ENCODE measurements around the gene TLR2. TPM values are rescaled to one million over a fixed set of nuclear protein-coding genes. Genes with fewer than 3 reads are reported as not detected.
"Not testable (repeated sequence)": the region's sequence is repeated elsewhere in the genome, so short reads cannot be mapped to it uniquely, and the experiment has no call there.

Gene TLR2
- total RNA-seq, 1 donor from 2014 or later = 0.21 TPM

DNA sequence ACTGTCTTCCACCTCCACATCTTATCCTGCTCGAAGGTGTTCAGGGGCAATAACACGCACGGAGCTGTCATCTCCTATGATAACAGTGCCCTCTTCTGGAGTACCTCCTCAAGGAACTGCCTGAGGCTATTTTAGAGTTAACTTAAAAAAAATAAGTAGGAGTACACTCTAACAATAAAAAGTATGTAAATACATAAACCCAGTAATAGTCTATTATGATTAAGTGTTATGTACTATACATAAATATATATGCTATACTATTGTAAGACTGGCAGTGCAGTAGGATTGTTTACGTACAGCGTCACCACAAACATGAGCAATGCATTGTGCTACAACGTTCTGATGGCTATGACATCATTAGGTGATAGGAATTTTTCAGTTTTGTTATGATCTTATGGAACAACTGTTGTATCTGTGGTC is 34.5 kb upstream of the TLR2 start:
- peak; percentile 54 for DNase-seq
- Mint-ChIP-seq H3K27me3 (no peaks in the 10 kb centered on the region), H3K4me1 (peaks cover 36% of the 10 kb centered on the region), H3K27ac (no peak overlapping the region), H3K9me3 (no peaks in the 10 kb centered on the region), H3K4me3 (no peak overlapping the region), H3K36me3 (ENCODE audit: low read depth) (peaks cover 2% of the 10 kb centered on the region)
- intact Hi-C loops (cut with micrococcal nuclease) = no loop called here

DNA sequence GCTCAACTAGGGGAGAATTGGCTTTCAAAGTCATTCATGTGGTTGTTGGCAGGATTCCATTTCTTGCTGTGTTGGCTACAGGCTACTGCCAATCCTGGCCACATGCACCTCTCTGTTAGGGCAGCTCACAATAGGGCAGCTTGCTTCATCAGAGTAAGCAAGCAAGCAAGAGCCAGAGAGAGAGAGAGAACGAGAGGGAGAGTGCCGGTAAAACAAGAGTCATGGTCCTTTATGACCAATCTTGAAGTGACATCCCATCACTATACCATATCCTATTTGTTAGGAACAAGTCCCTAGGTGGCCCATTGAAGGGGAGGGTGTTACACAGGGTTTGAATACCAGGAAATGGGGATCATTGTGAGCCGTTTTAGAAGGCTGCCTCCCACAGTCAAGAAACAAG is 33.0 kb upstream of the TLR2 start:
- peaks cover 38% of the 10 kb centered on the region for H3K4me1 Mint-ChIP-seq
- no peaks in the 10 kb centered on the region for H3K27me3 Mint-ChIP-seq
- H3K9me3 Mint-ChIP-seq = no peaks in the 10 kb centered on the region
- H3K36me3 Mint-ChIP-seq (ENCODE audit: low read depth) = no peaks in the 10 kb centered on the region
- intact Hi-C loops (cut with micrococcal nuclease) = loop anchor here (1.0 kb wide), 1 partner anchor 8 kb away; no protein-coding TSS in a partner anchor
- peak overlapping the region; percentile 51 for H3K4me3 Mint-ChIP-seq
- DNase-seq = no peak
- H3K27ac Mint-ChIP-seq = peak overlapping the region; percentile 89

DNA sequence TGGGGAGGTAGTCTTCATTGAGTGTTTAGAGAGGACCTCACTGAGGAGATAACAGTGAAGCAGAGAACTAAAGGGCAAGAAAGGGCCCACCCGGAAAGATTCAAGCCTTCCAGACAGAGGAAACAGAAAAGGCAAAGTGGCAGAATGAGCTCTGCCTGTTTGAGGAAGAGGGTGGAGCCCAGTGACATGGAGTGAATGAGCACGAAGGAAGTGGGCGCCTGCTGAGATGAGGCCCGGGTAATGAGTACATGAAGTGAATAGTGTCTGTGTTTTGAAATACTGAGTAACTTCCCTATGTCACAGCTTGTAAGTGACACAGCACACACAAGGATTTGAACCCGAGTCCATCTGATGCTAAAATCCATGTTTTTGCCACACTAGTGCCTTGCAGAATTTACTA is 32.5 kb upstream of the TLR2 start:
- intact Hi-C loops (cut with micrococcal nuclease) = loop anchor here (1.0 kb wide), 1 partner anchor 8 kb away; no protein-coding TSS in a partner anchor
- peak overlapping the region; percentile 51 for H3K4me3 Mint-ChIP-seq
- H3K9me3 Mint-ChIP-seq = no peaks in the 10 kb centered on the region
- peaks cover 38% of the 10 kb centered on the region for H3K4me1 Mint-ChIP-seq
- peak; percentile 84 for DNase-seq
- no peaks in the 10 kb centered on the region for H3K27me3 Mint-ChIP-seq
- no peaks in the 10 kb centered on the region for H3K36me3 Mint-ChIP-seq (ENCODE audit: low read depth)
- peak overlapping the region; percentile 89 for H3K27ac Mint-ChIP-seq

DNA sequence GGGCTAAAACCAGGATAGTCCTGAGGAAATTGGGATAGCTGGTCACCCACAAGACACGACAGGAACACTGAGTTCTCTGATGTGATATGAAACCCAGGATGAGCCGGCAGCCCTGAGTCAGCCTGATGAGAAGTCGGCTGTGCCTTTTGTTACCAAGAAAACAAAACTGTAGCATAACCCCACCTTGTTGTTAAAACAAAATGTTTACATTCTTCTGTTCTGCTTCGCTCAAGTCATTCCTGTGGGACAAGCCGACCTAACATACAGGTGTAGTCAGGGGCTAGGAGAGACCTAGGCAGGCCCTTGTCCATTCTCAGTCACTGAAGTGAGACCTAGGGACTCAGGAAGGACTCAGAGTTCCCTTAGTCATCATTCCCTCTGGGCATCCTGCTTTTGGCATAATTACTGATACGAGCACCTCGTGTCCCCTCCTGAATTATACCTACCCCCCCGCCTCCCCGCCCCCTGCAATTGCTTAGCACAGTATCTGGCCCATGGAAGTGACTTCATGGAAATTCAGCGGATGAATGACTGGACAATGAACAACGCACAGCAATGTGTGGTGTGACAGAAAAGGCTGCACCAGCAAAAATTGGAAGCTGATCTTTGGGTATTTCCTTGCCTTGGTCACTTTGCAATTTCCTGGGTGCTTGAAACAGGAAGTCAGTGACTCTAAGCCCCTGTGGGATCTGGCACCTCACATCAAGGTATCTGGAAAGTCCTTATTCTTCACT is 31.9 kb upstream of the TLR2 start:
- peak; percentile 61 for DNase-seq
- Mint-ChIP-seq H3K4me1 (peaks cover 36% of the 10 kb centered on the region), H3K36me3 (ENCODE audit: low read depth) (no peaks in the 10 kb centered on the region), H3K27ac (peak overlapping the region; percentile 89), H3K27me3 (no peaks in the 10 kb centered on the region), H3K9me3 (no peaks in the 10 kb centered on the region), H3K4me3 (peak overlapping the region; percentile 51)
- intact Hi-C loops (cut with micrococcal nuclease) = no loop called here

DNA sequence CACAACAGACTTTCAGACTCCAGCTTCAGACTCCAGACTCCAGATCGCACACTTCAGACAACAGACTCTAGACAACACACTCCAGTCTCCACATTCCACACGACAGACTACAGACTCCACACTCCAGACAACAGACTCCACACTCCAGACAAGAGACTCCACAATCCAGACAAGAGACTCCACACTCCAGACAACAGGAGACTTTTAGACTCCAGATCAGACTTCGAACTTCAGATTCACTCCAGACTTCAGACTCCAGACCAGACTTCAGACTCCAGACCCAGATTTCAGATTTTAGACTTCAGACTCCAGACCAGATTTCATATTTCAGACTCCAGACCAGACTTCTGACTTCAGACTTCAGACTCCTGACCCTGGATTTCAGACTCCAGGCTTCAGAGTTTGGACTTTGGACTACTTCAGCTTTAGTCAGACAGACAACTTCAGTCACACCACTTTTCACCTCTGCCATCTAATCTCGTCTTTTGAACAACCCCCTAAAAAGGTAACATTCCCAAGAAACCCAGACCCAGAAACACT is 29.0 kb upstream of the TLR2 start:
- Mint-ChIP-seq H3K27ac (no peak overlapping the region), H3K36me3 (ENCODE audit: low read depth) (no peaks in the 10 kb centered on the region), H3K27me3 (no peaks in the 10 kb centered on the region), H3K9me3 (no peaks in the 10 kb centered on the region), H3K4me1 (peaks cover 23% of the 10 kb centered on the region), H3K4me3 (no peak overlapping the region)
- DNase-seq = no peak
- intact Hi-C loops (cut with micrococcal nuclease) = no loop called here

DNA sequence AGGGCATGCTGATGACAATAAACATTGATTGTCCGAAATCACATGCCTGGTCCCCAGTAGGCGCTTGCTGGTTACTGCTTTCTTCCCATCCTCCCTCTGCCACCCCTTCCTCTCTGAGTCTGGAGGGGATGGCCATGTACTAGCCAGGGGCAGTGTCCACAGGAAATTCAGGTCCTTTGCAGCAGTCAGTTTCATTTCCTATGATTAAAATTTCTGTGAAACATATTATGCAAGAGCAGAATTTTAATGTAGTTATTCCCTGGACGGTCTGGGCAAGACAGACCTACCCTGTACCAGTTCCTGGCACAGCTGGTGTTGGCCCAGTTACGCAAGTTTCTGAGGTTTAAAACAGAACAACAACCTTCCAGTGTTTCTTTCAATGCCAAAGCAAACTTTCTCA is 28.2 kb upstream of the TLR2 start:
- Mint-ChIP-seq H3K27ac (no peak overlapping the region), H3K4me1 (peaks cover 20% of the 10 kb centered on the region), H3K36me3 (ENCODE audit: low read depth) (no peaks in the 10 kb centered on the region), H3K27me3 (no peaks in the 10 kb centered on the region), H3K9me3 (no peaks in the 10 kb centered on the region), H3K4me3 (no peak overlapping the region)
- intact Hi-C loops (cut with micrococcal nuclease) = no loop called here
- DNase-seq = no peak

DNA sequence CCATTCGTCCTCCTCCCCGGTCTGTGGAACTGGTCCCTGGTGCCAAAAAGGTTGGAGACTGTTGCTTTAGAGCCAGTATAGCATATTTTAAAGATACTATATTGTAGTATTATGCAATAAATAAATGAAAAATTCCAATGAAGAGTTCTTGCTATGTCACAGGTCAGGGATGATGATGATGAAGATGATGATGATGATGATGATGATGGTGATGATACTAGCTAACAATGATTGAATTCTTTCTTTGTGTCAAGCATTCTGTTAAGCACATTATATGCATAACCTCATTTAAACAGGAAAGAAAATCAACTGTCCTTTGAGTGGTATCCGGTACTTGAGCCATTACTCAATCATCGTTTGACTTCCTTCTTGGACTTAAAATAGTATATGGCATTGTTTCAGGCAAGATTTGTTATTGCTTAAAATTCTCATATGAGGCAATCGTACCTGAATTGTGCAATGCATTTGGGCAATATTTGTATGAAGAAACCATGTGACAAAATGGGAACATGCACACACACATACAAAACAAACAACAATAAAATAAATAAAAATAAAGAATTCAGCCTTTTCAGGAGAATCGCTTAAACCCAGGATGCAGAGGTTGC is 22.8 kb upstream of the TLR2 start:
- Mint-ChIP-seq H3K27me3 (no peaks in the 10 kb centered on the region), H3K36me3 (ENCODE audit: low read depth) (peaks cover 4% of the 10 kb centered on the region), H3K9me3 (peaks cover 17% of the 10 kb centered on the region), H3K4me1 (no peaks in the 10 kb centered on the region), H3K27ac (no peak overlapping the region), H3K4me3 (no peak overlapping the region)
- intact Hi-C loops (cut with micrococcal nuclease) = no loop called here
- DNase-seq = no peak

DNA sequence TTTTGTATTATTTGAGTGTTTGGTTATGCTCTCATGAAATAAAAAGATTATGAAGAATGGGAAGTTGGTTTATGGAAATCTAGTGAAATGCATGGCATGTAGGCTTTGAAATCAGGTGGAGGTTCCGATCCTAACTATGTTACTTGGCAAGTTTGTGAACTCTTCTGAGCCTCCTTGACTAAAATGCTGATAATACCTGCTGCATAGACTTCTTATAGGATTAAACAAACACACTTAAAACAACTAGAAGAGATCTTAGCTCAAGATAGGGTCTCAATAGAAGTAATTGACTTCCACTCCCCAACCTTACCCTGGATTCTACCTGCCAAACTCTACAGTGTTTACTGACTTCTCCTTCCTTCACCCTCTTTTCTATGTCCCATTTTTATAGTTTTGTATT is 22.2 kb upstream of the TLR2 start:
- peaks cover 4% of the 10 kb centered on the region for H3K36me3 Mint-ChIP-seq (ENCODE audit: low read depth)
- no peak overlapping the region for H3K27ac Mint-ChIP-seq
- H3K4me1 Mint-ChIP-seq = no peaks in the 10 kb centered on the region
- no peak for DNase-seq
- H3K4me3 Mint-ChIP-seq = no peak overlapping the region
- H3K27me3 Mint-ChIP-seq = peaks cover under 1% of the 10 kb centered on the region
- peaks cover 17% of the 10 kb centered on the region for H3K9me3 Mint-ChIP-seq
- intact Hi-C loops (cut with micrococcal nuclease) = no loop called here

DNA sequence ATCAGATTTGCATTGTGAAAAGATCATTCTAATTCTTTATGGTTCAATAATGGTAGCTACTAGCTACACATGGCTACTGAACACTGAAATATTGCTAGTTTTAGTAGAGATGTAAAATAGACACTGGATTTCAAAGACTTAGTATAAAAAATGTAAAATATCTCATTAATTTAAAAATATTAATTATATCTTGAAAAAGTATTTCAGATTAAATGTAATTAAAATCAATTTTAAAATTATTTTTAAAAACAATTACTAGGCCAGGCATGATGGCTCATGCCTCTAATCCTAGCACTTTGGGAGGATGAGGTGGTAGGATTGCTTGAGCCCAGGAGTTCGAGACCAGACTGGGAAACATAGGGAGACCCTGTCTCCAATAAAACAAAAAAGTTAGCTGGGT is 20.4 kb upstream of the TLR2 start:
- no peaks in the 10 kb centered on the region for H3K4me1 Mint-ChIP-seq
- peaks cover 17% of the 10 kb centered on the region for H3K9me3 Mint-ChIP-seq
- H3K4me3 Mint-ChIP-seq = no peak overlapping the region
- intact Hi-C loops (cut with micrococcal nuclease) = no loop called here
- no peak overlapping the region for H3K27ac Mint-ChIP-seq
- DNase-seq = no peak
- H3K36me3 Mint-ChIP-seq (ENCODE audit: low read depth) = peaks cover 4% of the 10 kb centered on the region
- H3K27me3 Mint-ChIP-seq = peaks cover 12% of the 10 kb centered on the region

DNA sequence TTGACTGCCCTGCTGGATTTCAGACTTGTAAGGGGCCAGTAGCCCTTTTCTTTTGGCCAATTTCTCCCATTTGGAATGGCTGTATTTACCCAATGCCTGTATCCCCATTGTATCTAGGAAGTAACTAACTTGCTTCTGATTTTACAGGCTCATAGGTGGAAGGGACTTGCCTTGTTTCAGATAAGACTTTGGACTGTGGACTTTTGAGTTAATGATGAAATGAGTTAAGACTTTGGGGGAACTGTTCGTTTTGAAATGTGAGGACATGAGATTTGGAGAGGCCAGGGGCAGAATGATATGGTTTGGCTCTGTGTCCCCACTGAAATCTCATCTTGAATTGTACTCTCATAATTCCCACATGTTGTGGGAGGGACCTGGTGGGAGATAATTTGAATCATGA is 17.6 kb upstream of the TLR2 start:
- H3K36me3 Mint-ChIP-seq (ENCODE audit: low read depth); intact Hi-C loops (cut with micrococcal nuclease); DNase-seq; H3K4me3 Mint-ChIP-seq; H3K27ac Mint-ChIP-seq; H3K4me1 Mint-ChIP-seq: not testable (repeated sequence)
- peaks cover 20% of the 10 kb centered on the region for H3K27me3 Mint-ChIP-seq
- H3K9me3 Mint-ChIP-seq = peaks cover 17% of the 10 kb centered on the region

DNA sequence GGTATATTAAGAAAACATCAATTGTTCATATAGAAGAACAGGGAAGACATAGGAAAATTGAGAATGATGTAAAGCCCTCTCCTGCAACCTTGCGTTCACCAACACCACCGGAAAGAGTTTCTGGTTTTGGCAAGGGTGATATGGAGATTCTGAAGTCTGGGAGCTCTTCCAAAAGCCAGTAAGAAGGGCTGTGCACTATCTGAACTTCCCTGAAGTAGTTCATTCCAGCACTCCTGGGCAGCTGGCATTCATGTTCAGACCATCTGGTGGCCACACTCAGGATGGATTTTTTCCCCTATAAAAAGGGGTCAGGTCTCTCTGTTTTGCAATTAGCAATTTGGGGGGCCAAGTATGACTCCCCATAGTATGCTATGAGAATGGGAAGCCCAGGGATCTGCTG is 15.4 kb upstream of the TLR2 start:
- no peaks in the 10 kb centered on the region for H3K4me1 Mint-ChIP-seq
- no peak overlapping the region for H3K4me3 Mint-ChIP-seq
- DNase-seq = no peak
- H3K36me3 Mint-ChIP-seq (ENCODE audit: low read depth) = no peaks in the 10 kb centered on the region
- intact Hi-C loops (cut with micrococcal nuclease) = no loop called here
- H3K27ac Mint-ChIP-seq = no peak overlapping the region
- peaks cover 24% of the 10 kb centered on the region for H3K27me3 Mint-ChIP-seq
- H3K9me3 Mint-ChIP-seq = peaks cover 7% of the 10 kb centered on the region

DNA sequence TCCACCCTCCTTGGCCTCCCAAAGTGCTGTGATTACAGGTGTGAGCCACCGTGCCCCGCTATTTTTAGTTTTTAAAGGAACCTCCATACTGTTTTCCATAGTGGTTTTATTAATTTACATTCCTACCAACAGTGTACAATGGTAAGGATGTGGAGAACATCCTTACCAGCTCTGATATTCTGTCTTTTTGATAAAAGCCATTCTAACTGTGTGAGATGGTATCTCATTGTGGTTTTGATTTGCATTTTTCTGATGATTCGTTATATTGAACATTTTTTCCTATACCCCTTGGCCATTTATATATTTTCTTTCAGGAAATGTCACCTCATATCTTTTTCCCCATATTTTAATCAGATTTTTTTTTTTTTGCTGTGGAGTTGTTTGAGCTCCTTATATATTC is 14.2 kb upstream of the TLR2 start:
- intact Hi-C loops (cut with micrococcal nuclease) = no loop called here
- H3K4me1 Mint-ChIP-seq = no peaks in the 10 kb centered on the region
- peaks cover 29% of the 10 kb centered on the region for H3K27me3 Mint-ChIP-seq

DNA sequence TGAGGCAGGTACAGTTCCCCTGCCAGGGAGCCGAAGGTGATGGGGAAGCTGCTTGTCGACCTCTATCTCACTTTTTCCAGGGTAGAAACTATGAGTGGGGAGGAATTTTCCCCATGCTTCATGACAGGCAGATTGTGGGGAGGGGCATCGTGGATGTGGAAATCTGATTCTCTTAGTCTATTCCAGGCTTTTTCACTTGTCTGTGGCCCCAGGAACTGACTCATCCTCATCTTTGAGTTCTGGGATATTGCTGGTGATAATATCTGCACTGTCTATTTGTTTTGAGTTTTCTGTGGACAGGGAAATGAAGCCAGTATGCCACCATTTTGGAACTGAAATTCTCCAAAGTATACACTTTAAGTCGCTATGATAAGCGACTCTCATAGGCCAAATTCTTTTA is 7.6 kb upstream of the TLR2 start:
- peaks cover 30% of the 10 kb centered on the region for H3K27me3 Mint-ChIP-seq
- H3K4me1 Mint-ChIP-seq = no peaks in the 10 kb centered on the region
- intact Hi-C loops (cut with micrococcal nuclease) = no loop called here
- H3K9me3 Mint-ChIP-seq = peaks cover 25% of the 10 kb centered on the region
- no peak for DNase-seq
- no peak overlapping the region for H3K27ac Mint-ChIP-seq
- no peak overlapping the region for H3K4me3 Mint-ChIP-seq
- no peaks in the 10 kb centered on the region for H3K36me3 Mint-ChIP-seq (ENCODE audit: low read depth)

More for the DNA sequence above, 14.2 kb upstream of the TLR2 start:
- DNase-seq = no peak
- no peaks in the 10 kb centered on the region for H3K36me3 Mint-ChIP-seq (ENCODE audit: low read depth)
- no peak overlapping the region for H3K4me3 Mint-ChIP-seq
- peaks cover 12% of the 10 kb centered on the region for H3K9me3 Mint-ChIP-seq
- no peak overlapping the region for H3K27ac Mint-ChIP-seq

DNA sequence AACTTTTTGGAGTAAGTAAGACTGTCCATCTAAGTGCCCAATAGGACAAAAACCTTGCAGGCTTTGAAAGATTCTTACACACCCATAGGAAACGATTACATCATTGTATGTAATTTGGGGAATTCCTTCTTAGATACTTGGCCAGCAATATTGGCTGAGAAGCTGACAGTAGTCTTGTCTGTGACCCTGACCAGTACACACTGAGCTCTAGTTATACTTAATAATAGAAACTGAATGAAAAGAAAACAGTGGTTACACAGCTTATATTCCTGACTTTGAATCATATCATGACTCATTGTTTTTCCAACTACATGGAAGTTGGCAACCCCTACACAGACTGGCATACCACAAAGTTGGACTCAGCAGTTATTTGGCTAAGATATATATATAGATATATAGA is 7.1 kb upstream of the TLR2 start:
- intact Hi-C loops (cut with micrococcal nuclease) = no loop called here
- H3K4me1 Mint-ChIP-seq = no peaks in the 10 kb centered on the region
- no peak for DNase-seq
- H3K27ac Mint-ChIP-seq = no peak overlapping the region
- H3K9me3 Mint-ChIP-seq = peaks cover 25% of the 10 kb centered on the region
- no peak overlapping the region for H3K4me3 Mint-ChIP-seq
- H3K36me3 Mint-ChIP-seq (ENCODE audit: low read depth) = no peaks in the 10 kb centered on the region
- peaks cover 33% of the 10 kb centered on the region for H3K27me3 Mint-ChIP-seq
